C4-2B (cell line): ENCODE results near the gene SGMS1.

ENCODE experiments used
- CTCF ChIP-seq: fragments of 450-650 bp; conservative IDR thresholded peaks from 2 replicates; pipeline ENCODE4 v1.5.1; 2017; ENCODE audit warnings: mild to moderate bottlenecking
- ZFX ChIP-seq: fragments of 450-650 bp; IDR thresholded peaks from 2 replicates; pipeline ENCODE4 v1.6.1; 2017

- TF ChIP-seq CTCF, result no peak
- TF ChIP-seq ZFX, result no peak
Observed at GRCh38 chr10:50324046-50324445, 299.7 kb downstream of the SGMS1 start.
